GM04504 (cell line): ENCODE measurements around the gene STPG4.
A peak's percentile ranks its signal among the peaks of the same experiment; 100 is the strongest.
"Not testable (repeated sequence)": the region's sequence is repeated elsewhere in the genome, so short reads cannot be mapped to it uniquely, and the experiment has no call there.

ENCODE experiments used
- DNase-seq: peaks from one replicate; pipeline ENCODE4 v3.0.0-alpha.2; 2012; ENCODE audit warnings: low read depth

Gene STPG4

GRCh38 chr2:47126783-47127182 lies 28.3 kb downstream of the STPG4 start:
- DNase-seq: no peak

- not testable (repeated sequence) for DNase-seq
These were observed 30.4 kb downstream of the STPG4 start for GRCh38 chr2:47124740-47125139.

- not testable (repeated sequence) for DNase-seq
These were observed 34.7 kb downstream of the STPG4 start for GRCh38 chr2:47120424-47120823.

GRCh38 chr2:47119001-47119400 lies 36.1 kb downstream of the STPG4 start:
- DNase-seq: peak; percentile 42

GRCh38 chr2:47118581-47118980 lies 36.5 kb downstream of the STPG4 start:
- DNase-seq: no peak

- DNase-seq: no peak
These were observed 42.3 kb downstream of the STPG4 start for GRCh38 chr2:47112665-47113435.

- no peak for DNase-seq
These were observed 45.4 kb downstream of the STPG4 start for GRCh38 chr2:47109680-47110079.

GRCh38 chr2:47109007-47109375 lies 46.1 kb downstream of the STPG4 start:
- DNase-seq: no peak

GRCh38 chr2:47108267-47109006 lies 46.7 kb downstream of the STPG4 start:
- DNase-seq: not testable (repeated sequence)

- not testable (repeated sequence) for DNase-seq
These were observed 47.9 kb downstream of the STPG4 start for GRCh38 chr2:47107201-47107600.

- not testable (repeated sequence) for DNase-seq
These were observed 48.9 kb downstream of the STPG4 start for GRCh38 chr2:47106231-47106630.

- not testable (repeated sequence) for DNase-seq
These were observed 55.4 kb downstream of the STPG4 start for GRCh38 chr2:47099712-47100111.

- DNase-seq: no peak
These were observed 56.2 kb downstream of the STPG4 start for GRCh38 chr2:47098953-47099352.

GRCh38 chr2:47097563-47097962 lies 57.5 kb downstream of the STPG4 start:
- DNase-seq: no peak

- DNase-seq: no peak
These were observed 58.7 kb downstream of the STPG4 start for GRCh38 chr2:47096451-47096850.

- DNase-seq: no peak
These were observed 59.6 kb downstream of the STPG4 start for GRCh38 chr2:47095349-47096020.

GRCh38 chr2:47094511-47095142 lies 60.5 kb downstream of the STPG4 start:
- DNase-seq: no peak

- DNase-seq: no peak
These were observed 61.5 kb downstream of the STPG4 start for GRCh38 chr2:47093626-47094025.

GRCh38 chr2:47092465-47092864 lies 62.6 kb downstream of the STPG4 start:
- no peak for DNase-seq

GRCh38 chr2:47091118-47091517 lies 64.0 kb downstream of the STPG4 start:
- DNase-seq: no peak

- DNase-seq: no peak
These were observed 66.0 kb downstream of the STPG4 start for GRCh38 chr2:47089083-47089464.

GRCh38 chr2:47088371-47089082 lies 66.6 kb downstream of the STPG4 start:
- DNase-seq: no peak
